ENCODE data around the gene MYH7.
"Not testable (repeated sequence)": the region's sequence is repeated elsewhere in the genome, so short reads cannot be mapped to it uniquely, and the experiment has no call there.

Gene MYH7

GRCh38 chr14:23406725-23407355, 28.6 kb downstream of the MYH7 start:
- DNase-seq = no peak

GRCh38 chr14:23406244-23406643, 29.2 kb downstream of the MYH7 start:
- DNase-seq = peak; percentile 56

- DNase-seq = no peak
Observed at GRCh38 chr14:23405516-23406025, 29.9 kb downstream of the MYH7 start.

GRCh38 chr14:23405096-23405495, 30.4 kb downstream of the MYH7 start:
- no peak for DNase-seq

GRCh38 chr14:23404331-23404900, 31.0 kb downstream of the MYH7 start:
- no peak for DNase-seq

- DNase-seq = no peak
Observed at GRCh38 chr14:23403908-23404307, 31.6 kb downstream of the MYH7 start.

- DNase-seq = no peak
Observed at GRCh38 chr14:23403139-23403438, 32.4 kb downstream of the MYH7 start.

- DNase-seq = no peak
Observed at GRCh38 chr14:23402296-23403138, 32.9 kb downstream of the MYH7 start.

GRCh38 chr14:23401291-23401690, 34.2 kb downstream of the MYH7 start:
- no peak for DNase-seq

GRCh38 chr14:23400496-23401149, 34.8 kb downstream of the MYH7 start:
- DNase-seq = not testable (repeated sequence)

GRCh38 chr14:23399591-23399990, 35.9 kb downstream of the MYH7 start:
- DNase-seq = no peak

- no peak for DNase-seq
Observed at GRCh38 chr14:23399136-23399535, 36.3 kb downstream of the MYH7 start.

GRCh38 chr14:23398348-23398747, 37.1 kb downstream of the MYH7 start:
- DNase-seq = peak; percentile 90

GRCh38 chr14:23396781-23397407, 38.6 kb downstream of the MYH7 start:
- DNase-seq = no peak

GRCh38 chr14:23396126-23396525, 39.3 kb downstream of the MYH7 start:
- no peak for DNase-seq

- DNase-seq = no peak
Observed at GRCh38 chr14:23392613-23393012, 42.8 kb downstream of the MYH7 start.

- not testable (repeated sequence) for DNase-seq
Observed at GRCh38 chr14:23389871-23390270, 45.6 kb downstream of the MYH7 start.

GRCh38 chr14:23389396-23389795, 46.1 kb downstream of the MYH7 start:
- no peak for DNase-seq

- no peak for DNase-seq
Observed at GRCh38 chr14:23388996-23389395, 46.5 kb downstream of the MYH7 start.

GRCh38 chr14:23387916-23388882, 47.3 kb downstream of the MYH7 start:
- no peak for DNase-seq

GRCh38 chr14:23386999-23387398, 48.5 kb downstream of the MYH7 start:
- DNase-seq = no peak

- DNase-seq = not testable (repeated sequence)
Observed at GRCh38 chr14:23386266-23386657, 49.2 kb downstream of the MYH7 start.

All from NCI-H1092 treated with DMSO at 0.1 percent for 48 hours (cell line).